Measurements from ENCODE around the gene SRCIN1.
"Not testable (repeated sequence)": the region's sequence is repeated elsewhere in the genome, so short reads cannot be mapped to it uniquely, and the experiment has no call there.

The SRCIN1 gene, protein sequence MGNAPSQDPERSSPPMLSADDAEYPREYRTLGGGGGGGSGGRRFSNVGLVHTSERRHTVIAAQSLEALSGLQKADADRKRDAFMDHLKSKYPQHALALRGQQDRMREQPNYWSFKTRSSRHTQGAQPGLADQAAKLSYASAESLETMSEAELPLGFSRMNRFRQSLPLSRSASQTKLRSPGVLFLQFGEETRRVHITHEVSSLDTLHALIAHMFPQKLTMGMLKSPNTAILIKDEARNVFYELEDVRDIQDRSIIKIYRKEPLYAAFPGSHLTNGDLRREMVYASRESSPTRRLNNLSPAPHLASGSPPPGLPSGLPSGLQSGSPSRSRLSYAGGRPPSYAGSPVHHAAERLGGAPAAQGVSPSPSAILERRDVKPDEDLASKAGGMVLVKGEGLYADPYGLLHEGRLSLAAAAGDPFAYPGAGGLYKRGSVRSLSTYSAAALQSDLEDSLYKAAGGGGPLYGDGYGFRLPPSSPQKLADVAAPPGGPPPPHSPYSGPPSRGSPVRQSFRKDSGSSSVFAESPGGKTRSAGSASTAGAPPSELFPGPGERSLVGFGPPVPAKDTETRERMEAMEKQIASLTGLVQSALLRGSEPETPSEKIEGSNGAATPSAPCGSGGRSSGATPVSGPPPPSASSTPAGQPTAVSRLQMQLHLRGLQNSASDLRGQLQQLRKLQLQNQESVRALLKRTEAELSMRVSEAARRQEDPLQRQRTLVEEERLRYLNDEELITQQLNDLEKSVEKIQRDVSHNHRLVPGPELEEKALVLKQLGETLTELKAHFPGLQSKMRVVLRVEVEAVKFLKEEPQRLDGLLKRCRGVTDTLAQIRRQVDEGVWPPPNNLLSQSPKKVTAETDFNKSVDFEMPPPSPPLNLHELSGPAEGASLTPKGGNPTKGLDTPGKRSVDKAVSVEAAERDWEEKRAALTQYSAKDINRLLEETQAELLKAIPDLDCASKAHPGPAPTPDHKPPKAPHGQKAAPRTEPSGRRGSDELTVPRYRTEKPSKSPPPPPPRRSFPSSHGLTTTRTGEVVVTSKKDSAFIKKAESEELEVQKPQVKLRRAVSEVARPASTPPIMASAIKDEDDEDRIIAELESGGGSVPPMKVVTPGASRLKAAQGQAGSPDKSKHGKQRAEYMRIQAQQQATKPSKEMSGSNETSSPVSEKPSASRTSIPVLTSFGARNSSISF

GRCh38 chr17:38605841-38606645 lies at the start of gene SRCIN1:
TSS of gene SRCIN1 (minus strand) at chr17:38605952. CDS start at chr17:38605705, 247 bp downstream.
- H3K27ac ChIP-seq: peak within 1 kb of the TSS in 12 of 21 experiments; percentile 5 to 67 (median 27)

DNA sequence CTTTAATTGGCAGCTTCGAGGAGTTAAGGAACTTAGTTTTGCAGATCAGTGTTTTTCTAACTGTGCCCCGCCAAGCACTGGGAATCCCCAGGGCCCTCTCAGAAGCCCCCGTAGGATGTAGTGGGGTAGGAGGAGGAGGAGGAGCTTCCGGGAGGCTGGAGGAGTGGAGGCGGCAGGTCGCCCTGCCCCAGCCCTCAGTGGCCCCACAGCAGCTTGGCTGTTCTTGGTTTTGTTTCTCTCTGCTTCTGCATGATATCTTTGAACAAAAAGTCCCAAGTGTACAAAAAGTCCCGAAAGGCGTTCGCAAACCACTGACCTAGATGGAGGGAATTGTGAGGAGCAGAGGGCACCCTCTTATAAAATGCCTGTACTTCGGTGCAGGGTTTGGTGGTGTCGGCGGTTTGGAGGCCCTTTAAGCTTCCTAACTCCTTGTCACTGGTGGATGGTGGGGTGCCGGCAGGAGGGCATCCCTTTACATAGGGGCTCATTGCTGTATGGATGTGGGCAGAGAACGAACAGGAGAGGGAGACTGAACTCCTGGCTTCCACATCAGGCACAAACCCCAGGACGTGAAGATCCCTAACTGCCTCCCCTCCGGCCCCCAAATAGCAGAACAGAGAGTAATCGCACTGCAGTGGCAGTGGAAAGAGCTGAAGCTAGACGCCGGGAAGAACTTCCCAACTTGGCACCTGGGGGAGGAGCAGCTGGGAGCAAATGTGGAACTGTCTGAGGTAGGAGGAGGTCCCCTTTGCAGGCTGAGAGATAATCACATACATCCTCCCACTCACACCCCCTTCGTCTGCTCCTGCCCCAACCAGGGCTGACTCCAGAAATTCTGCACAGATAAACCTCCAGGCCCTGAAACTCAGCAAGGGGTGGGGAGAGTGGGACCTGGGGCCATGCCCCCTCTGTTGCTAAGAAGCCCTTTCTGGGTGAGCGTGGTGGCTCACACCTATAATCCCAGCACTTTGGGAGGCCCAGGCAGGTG lies 49.0 kb upstream of the SRCIN1 start:
- no peak overlapping the region for H3K27ac ChIP-seq
- H3K4me3 ChIP-seq: no peak overlapping the region

More at GRCh38 chr17:38605841-38606645, at the start of gene SRCIN1:
- peak within 1 kb of the TSS; percentile 32 to 57 (median 43) for H3K4me3 ChIP-seq

- no peak overlapping the region for H3K27ac ChIP-seq
- H3K4me3 ChIP-seq: no peak overlapping the region
Measured at GRCh38 chr17:38653679-38654078, 47.9 kb upstream of the SRCIN1 start.

DNA sequence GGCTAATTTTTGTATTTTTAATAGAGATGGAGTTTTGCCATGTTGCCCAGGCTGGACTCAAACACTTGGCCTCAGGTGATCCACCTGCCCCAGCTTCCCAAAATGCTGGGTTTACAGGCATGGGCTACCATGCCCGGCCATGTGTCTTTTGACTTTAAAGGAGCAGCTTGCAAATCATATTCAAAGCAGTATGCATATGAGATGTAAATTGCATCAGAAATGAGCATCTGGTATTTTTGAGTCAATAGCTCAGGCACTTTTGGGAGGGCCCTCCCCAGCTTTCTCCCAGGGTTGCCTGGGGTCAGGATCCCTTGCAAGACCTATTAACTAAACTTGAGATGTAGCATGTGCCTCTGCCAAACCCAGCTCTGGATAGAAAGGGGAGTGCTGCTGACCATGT lies 47.5 kb upstream of the SRCIN1 start:
- H3K27ac ChIP-seq: no peak overlapping the region
- no peak overlapping the region for H3K4me3 ChIP-seq

- H3K27ac ChIP-seq, H3K4me3 ChIP-seq: not testable (repeated sequence)
Measured at GRCh38 chr17:38650653-38651173, 45.0 kb upstream of the SRCIN1 start.

- Histone ChIP-seq H3K4me3 (no peak overlapping the region), H3K27ac (no peak overlapping the region)
Measured at GRCh38 chr17:38637951-38638350, 32.2 kb upstream of the SRCIN1 start.

- no peak overlapping the region for H3K4me3 ChIP-seq
- no peak overlapping the region for H3K27ac ChIP-seq
Measured at GRCh38 chr17:38636054-38636453, 30.3 kb upstream of the SRCIN1 start.

GRCh38 chr17:38632334-38632733 lies 26.6 kb upstream of the SRCIN1 start:
- H3K4me3 ChIP-seq: no peak overlapping the region
- no peak overlapping the region for H3K27ac ChIP-seq

DNA sequence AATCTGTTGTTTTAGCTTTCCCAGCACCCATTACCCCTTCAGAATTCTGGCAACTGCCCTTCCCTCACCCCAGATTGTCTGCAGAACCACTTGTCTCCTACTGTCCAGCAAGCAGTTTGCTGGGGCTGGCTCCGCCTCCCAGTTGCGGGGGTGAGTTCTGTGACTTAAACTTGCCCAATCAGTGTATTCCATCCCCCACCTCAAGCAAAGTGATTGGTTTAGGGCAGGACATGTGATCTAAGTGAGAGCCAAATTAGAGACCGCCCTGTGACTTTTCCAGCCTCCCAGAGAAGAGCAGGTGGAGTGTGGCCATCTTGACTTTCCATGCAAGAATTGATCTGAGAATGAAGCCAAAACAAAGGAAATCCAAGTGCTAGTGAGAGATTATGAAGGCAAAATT lies 22.7 kb upstream of the SRCIN1 start:
- no peak overlapping the region for H3K4me3 ChIP-seq

DNA sequence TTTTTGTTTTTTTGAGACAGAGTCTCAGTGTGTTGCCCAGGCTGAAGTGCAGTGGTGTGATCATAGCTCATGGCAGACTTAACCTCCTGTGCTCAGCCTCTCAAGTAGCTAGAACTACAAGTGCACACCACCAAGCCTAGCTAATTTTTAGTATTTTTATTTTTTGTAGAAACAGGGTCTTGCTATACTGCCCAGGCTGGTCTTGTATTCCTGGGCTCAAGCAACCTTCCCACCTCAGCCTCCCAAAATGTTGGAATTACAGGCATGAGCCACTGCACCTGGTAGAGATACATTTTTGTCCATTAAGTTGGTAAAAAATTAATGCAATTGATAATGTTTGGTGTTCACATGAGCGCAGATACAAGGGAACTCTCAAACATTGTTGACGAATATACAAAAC lies 22.2 kb upstream of the SRCIN1 start:
- Histone ChIP-seq H3K27ac (no peak overlapping the region), H3K4me3 (no peak overlapping the region)

More for the DNA sequence above, 22.7 kb upstream of the SRCIN1 start:
- no peak overlapping the region for H3K27ac ChIP-seq

GRCh38 chr17:38626606-38627226 lies 21.0 kb upstream of the SRCIN1 start:
- H3K27ac ChIP-seq, H3K4me3 ChIP-seq: not testable (repeated sequence)

DNA sequence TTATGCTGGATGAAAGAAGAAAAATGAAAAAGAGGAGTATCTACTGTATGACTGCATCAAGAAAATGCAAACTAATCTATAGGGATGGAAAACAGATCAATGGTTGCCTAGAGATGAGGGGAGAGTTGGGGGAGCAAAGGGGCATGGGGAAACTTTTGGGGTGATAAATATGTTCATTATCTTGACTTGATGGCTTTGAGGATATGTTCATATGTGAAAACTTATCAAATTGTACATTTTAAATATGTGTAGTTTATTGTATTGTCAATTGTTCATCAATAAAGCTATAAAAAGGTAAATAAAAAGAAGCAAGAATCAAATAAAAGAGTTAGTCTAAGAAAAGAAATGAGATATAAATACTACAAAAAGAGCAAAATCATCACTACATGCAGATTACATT lies 19.7 kb upstream of the SRCIN1 start:
- Histone ChIP-seq H3K27ac (no peak overlapping the region), H3K4me3 (no peak overlapping the region)

DNA sequence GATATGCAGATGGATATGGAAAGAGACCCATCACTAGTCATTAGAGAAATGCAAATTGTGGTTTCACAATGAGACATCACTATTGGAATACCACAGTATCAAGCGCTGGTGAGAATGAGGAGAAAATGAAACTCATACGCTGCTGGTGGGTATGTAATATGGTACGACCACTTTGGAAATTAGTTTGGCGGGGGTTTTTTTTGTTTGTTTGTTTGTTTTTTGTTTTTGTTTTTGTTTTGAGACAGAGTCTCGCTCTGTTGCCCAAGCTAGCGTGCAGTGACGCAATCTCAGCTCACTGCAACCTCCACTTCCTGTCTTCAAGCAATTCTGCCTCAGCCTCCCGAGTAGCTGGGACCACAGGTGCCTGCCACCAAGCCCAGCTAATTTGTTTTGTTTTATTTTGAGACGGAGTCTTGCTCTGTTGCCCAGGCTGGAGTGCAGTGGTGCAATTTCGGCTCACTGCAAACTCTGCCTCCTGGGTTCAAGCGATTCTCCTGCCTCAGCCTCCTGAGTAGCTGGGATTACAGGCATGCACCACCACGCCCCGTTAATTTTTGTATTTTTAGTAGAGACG lies 19.1 kb upstream of the SRCIN1 start:
- not testable (repeated sequence) for H3K4me3 ChIP-seq, H3K27ac ChIP-seq

- Histone ChIP-seq H3K27ac (no peak overlapping the region), H3K4me3 (no peak overlapping the region)
Measured at GRCh38 chr17:38621538-38621937, 15.8 kb upstream of the SRCIN1 start.

DNA sequence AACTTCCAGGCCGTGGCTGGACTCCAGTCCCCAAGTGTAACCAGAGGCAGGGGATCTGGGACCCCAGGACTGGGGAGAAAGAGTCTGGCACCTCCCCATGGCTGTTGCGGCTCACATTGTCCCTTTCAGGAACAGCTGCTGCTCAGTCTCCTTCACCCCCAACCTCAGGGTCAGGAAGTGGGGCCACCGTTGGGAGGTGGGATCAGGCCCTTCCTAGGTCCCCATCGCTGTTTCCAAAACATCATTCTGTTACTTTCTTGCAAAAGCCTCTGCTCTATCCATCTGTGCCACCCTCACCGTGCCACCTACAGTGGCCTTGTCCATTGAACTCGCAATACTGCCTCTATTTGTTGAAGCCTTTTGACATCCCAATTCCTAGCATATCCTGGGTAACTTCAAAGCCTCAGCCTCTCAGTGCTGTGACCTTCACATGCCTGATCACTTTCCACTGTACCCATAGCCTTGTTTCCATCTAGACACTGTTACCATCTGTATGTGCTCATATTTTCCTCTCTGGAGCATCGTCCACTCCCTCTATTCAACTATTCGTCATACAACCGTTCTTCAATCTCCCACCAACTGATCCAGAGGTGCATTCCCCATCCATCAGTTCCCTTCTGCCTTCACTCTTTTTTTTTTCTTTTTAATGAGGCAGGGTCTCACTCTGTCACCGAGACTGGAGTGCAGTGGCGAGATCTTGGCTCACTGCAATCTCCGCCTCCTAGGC lies 15.0 kb upstream of the SRCIN1 start:
- no peak overlapping the region for H3K4me3 ChIP-seq
- no peak overlapping the region for H3K27ac ChIP-seq

DNA sequence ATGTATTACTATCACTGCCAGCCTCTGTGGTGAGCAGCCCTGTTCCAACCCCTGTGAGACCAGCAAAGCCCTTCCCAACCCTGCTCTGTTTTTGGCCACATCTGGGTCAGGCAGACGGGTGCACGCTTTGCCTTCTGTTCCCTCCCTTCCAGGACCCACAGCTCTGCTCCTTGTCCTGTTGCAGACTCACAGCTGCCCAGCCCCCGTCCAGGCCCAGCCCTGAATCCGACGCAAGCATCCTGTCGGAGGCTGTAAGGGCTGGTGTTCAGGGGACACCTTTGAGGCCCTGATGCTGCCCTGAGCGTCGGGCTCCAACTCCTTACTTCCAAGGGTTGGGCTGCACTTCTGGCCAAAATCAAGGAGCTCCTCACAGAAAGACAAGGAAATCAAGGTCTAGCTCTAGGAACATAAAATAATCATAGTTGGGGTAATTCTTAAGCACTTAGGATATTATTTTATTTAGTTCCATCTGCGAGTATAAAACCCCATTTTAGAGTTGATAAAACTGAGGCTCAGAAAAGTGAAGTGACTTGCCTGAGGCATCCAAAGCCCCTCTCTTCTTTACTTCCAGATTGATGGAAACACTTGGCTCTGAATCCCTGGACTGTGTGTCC lies 14.3 kb upstream of the SRCIN1 start:
- H3K4me3 ChIP-seq: no peak overlapping the region
- no peak overlapping the region for H3K27ac ChIP-seq

Data from skin epidermis (tissue), 12 donors.